PFSK-1 (cell line): ENCODE measurements around the gene SEMA6A.

Source experiments
- POLR2AphosphoS5 ChIP-seq: IDR thresholded peaks from 2 replicates; pipeline ENCODE4 v1.6.1; 2012; ENCODE audit warnings: low read depth, mild to moderate bottlenecking, control low read depth, low read length, moderate library complexity
- SIN3A ChIP-seq: IDR thresholded peaks from 2 replicates; pipeline ENCODE4 v1.6.1; 2012; ENCODE audit warnings: mild to moderate bottlenecking, low read length, moderate library complexity, borderline replicate concordance; ENCODE audit not compliant: insufficient read depth
- TAF1 ChIP-seq: IDR thresholded peaks from 2 replicates; pipeline ENCODE4 v1.6.1; 2012; ENCODE audit warnings: low read length, control low read depth, borderline replicate concordance; ENCODE audit not compliant: insufficient read depth
- TF ChIP-seq, protein P1 (sequence below), 2 experiments: IDR thresholded peaks; 2 replicates each; pipeline versions ENCODE4 v1.6.1 to v1.8.0; 2011 to 2012; ENCODE audit warnings: low read depth in 2 of 2, low read length in 2 of 2, control low read depth in 1 of 2, inconsistent platforms in 1 of 2, mild to moderate bottlenecking in 1 of 2, moderate library complexity in 1 of 2; ENCODE audit not compliant: insufficient read depth in 1 of 2

DNA sequence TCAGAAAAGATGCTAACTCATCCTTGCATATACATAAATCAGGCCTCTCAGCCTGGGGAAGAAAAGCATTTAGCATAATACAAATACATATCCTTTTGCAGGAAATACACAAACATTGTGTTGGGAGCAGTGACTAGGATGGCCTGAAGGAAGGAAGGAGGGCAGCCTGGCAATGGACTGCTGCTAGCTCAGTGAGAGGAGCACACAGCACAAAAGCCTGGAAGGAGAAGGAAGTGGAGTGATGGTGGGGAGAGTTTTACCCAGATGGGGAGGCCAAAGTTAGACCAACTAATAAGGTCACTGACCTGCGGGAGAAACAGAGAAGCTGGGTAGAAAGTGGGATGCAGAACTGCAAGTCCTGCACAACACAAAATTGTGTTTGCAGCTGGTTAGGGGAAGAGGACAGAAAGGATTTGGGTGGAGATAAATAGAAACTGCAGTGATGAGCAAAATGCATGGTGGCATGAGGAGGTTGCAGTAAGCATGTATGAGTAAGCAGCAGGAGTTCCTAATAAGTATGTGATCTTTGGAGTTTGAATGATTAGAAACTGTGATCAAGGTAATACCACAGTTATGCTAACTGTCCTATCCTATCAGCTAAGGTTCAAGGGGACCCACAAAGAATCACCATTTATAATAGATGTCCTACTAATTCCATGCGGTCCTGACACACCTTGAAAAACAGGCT, 39.5 kb downstream of the SEMA6A start:
- TF ChIP-seq, protein P1, sequence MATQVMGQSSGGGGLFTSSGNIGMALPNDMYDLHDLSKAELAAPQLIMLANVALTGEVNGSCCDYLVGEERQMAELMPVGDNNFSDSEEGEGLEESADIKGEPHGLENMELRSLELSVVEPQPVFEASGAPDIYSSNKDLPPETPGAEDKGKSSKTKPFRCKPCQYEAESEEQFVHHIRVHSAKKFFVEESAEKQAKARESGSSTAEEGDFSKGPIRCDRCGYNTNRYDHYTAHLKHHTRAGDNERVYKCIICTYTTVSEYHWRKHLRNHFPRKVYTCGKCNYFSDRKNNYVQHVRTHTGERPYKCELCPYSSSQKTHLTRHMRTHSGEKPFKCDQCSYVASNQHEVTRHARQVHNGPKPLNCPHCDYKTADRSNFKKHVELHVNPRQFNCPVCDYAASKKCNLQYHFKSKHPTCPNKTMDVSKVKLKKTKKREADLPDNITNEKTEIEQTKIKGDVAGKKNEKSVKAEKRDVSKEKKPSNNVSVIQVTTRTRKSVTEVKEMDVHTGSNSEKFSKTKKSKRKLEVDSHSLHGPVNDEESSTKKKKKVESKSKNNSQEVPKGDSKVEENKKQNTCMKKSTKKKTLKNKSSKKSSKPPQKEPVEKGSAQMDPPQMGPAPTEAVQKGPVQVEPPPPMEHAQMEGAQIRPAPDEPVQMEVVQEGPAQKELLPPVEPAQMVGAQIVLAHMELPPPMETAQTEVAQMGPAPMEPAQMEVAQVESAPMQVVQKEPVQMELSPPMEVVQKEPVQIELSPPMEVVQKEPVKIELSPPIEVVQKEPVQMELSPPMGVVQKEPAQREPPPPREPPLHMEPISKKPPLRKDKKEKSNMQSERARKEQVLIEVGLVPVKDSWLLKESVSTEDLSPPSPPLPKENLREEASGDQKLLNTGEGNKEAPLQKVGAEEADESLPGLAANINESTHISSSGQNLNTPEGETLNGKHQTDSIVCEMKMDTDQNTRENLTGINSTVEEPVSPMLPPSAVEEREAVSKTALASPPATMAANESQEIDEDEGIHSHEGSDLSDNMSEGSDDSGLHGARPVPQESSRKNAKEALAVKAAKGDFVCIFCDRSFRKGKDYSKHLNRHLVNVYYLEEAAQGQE (IDR thresholded peaks at IDR 0.05; ENCODE audit: insufficient read depth in 1 of 2, low read depth in 2 of 2, low read length in 2 of 2) = no peak
- TF ChIP-seq SIN3A (no peak), POLR2AphosphoS5 (no peak), TAF1 (no peak)
